Measurements from ENCODE around the gene TSC1.

The TSC1 gene

DNA sequence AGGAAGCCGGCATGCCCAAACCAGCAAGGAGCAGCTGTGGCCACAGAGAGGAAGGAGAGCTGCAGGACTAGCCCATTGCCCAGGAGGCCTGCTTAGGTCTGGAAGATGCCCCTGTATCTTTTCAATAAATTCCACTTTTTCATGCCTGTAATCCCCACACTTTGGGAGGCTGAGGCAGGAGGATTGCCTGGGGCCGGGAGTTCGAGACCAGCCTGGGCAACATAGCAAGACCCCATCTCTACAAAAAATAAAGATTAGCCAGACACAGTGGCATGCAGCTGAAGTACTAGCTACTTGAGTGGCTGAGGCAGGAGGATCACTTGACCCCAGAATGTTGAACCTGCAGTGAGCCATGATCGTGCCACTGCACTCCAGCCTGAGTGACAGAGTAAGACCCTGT is 5.3 kb upstream of the TSC1 start:
- no peak for DNase-seq
- H3K4me1 ChIP-seq (ENCODE audit: low read length): peaks cover 5% of the 10 kb centered on the region; the same call in 1 of the 2 replicates
- H3K4me2 ChIP-seq (ENCODE audit: low read depth, low read length): no peak overlapping the region
- no peaks in the 10 kb centered on the region for H3K9me2 ChIP-seq (replicated peaks; ENCODE audit: insufficient read depth, low read length)
- peaks cover 2% of the 10 kb centered on the region for H3K27me3 ChIP-seq (replicated peaks; ENCODE audit: insufficient read depth, low read length)
- H3K79me2 ChIP-seq (ENCODE audit: low read length): no peaks in the 10 kb centered on the region
- no peaks in the 10 kb centered on the region for H3F3A ChIP-seq (ENCODE audit: insufficient read depth, low read length)
- no peaks in the 10 kb centered on the region for H3K36me3 ChIP-seq (replicated peaks; ENCODE audit: insufficient read depth, low read length)
- no peaks in the 10 kb centered on the region for H3K9me3 ChIP-seq (replicated peaks; ENCODE audit: insufficient read depth, low read length)
- H3K27ac ChIP-seq (ENCODE audit: low read length): no peak overlapping the region
- H2AFZ ChIP-seq (ENCODE audit: low read length): no peak overlapping the region
- H3K4me3 ChIP-seq (ENCODE audit: low read length): no peak overlapping the region
- H4K20me1 ChIP-seq (ENCODE audit: insufficient read depth, low read length): no peaks in the 10 kb centered on the region
- TF ChIP-seq CTCF (IDR thresholded peaks at IDR 0.05; ENCODE audit: low read length): no peak
- TF ChIP-seq EZH2phosphoT487 (IDR thresholded peaks at IDR 0.05; ENCODE audit: low read length): no peak
- TF ChIP-seq EZH2 (optimal IDR thresholded peaks at IDR 0.05; ENCODE audit: low read depth, low read length): no peak
- H3K9ac ChIP-seq (ENCODE audit: low read length): no peak overlapping the region

- Histone ChIP-seq H3K27ac (ENCODE audit: low read length) (no peak overlapping the region), H3K9ac (ENCODE audit: low read length) (no peak overlapping the region), H3K9me2 (replicated peaks; ENCODE audit: insufficient read depth, low read length) (no peaks in the 10 kb centered on the region), H3F3A (ENCODE audit: insufficient read depth, low read length) (0 out of 2 replicates have a peak, but pooled peaks cover under 1% of the 10 kb centered on the region), H3K27me3 (replicated peaks; ENCODE audit: insufficient read depth, low read length) (peaks cover 2% of the 10 kb centered on the region), H3K4me3 (ENCODE audit: low read length) (no peak overlapping the region), H3K79me2 (ENCODE audit: low read length) (peaks cover 9% of the 10 kb centered on the region), H4K20me1 (ENCODE audit: insufficient read depth, low read length) (no peaks in the 10 kb centered on the region), H3K4me1 (ENCODE audit: low read length) (peaks cover 5% of the 10 kb centered on the region; the same call in 1 of the 2 replicates), H3K36me3 (replicated peaks; ENCODE audit: insufficient read depth, low read length) (no peaks in the 10 kb centered on the region), H3K4me2 (ENCODE audit: low read depth, low read length) (no peak overlapping the region), H2AFZ (ENCODE audit: low read length) (no peak overlapping the region), H3K9me3 (replicated peaks; ENCODE audit: insufficient read depth, low read length) (no peaks in the 10 kb centered on the region)
- no peak for DNase-seq
- TF ChIP-seq CTCF (IDR thresholded peaks at IDR 0.05; ENCODE audit: low read length) (no peak), EZH2phosphoT487 (IDR thresholded peaks at IDR 0.05; ENCODE audit: low read length) (no peak), EZH2 (optimal IDR thresholded peaks at IDR 0.05; ENCODE audit: low read depth, low read length) (no peak)
These were observed 4.2 kb upstream of the TSC1 start for GRCh38 chr9:132948482-132949050.

GRCh38 chr9:132947756-132948155 is 3.3 kb upstream of the TSC1 start:
- no peak for DNase-seq
- Histone ChIP-seq H3K9me3 (replicated peaks; ENCODE audit: insufficient read depth, low read length) (no peaks in the 10 kb centered on the region), H2AFZ (ENCODE audit: low read length) (no peak overlapping the region), H4K20me1 (ENCODE audit: insufficient read depth, low read length) (no peaks in the 10 kb centered on the region), H3K79me2 (ENCODE audit: low read length) (peaks cover 17% of the 10 kb centered on the region), H3K4me3 (ENCODE audit: low read length) (no peak overlapping the region), H3K9ac (ENCODE audit: low read length) (no peak overlapping the region), H3K27me3 (replicated peaks; ENCODE audit: insufficient read depth, low read length) (peaks cover 2% of the 10 kb centered on the region), H3K27ac (ENCODE audit: low read length) (no peak overlapping the region), H3K9me2 (replicated peaks; ENCODE audit: insufficient read depth, low read length) (no peaks in the 10 kb centered on the region), H3K4me2 (ENCODE audit: low read depth, low read length) (no peak overlapping the region), H3K36me3 (replicated peaks; ENCODE audit: insufficient read depth, low read length) (no peaks in the 10 kb centered on the region), H3F3A (ENCODE audit: insufficient read depth, low read length) (peaks cover 7% of the 10 kb centered on the region; the same call in 1 of the 2 replicates), H3K4me1 (ENCODE audit: low read length) (peaks cover 12% of the 10 kb centered on the region)
- TF ChIP-seq CTCF (IDR thresholded peaks at IDR 0.05; ENCODE audit: low read length) (no peak), EZH2phosphoT487 (IDR thresholded peaks at IDR 0.05; ENCODE audit: low read length) (no peak), EZH2 (optimal IDR thresholded peaks at IDR 0.05; ENCODE audit: low read depth, low read length) (no peak)
